Prostate gland (tissue), 2 donors: ENCODE results near the gene LENG1.
A peak's percentile ranks its signal among the peaks of the same experiment; 100 is the strongest.

Source experiments
- CTCF ChIP-seq, 4 experiments: fragments of 200-600 bp in 2 of 4; fragments of 450-650 bp in 2 of 4; sonication (generic) in 2 of 4; IDR thresholded peaks; 1 replicate in 3 of 4; 2 replicates in 1 of 4; pipeline ENCODE4 v1.5.1; 2016 to 2019; ENCODE audit warnings: antibody characterized with exemption in 4 of 4, mild to moderate bottlenecking in 2 of 4, moderate library complexity in 2 of 4
- POLR2AphosphoS5 ChIP-seq: sonication (generic); formaldehyde crosslinking; IDR thresholded peaks from one replicate; pipeline ENCODE4 v1.6.1; 2017; ENCODE audit warnings: antibody characterized with exemption

DNA sequence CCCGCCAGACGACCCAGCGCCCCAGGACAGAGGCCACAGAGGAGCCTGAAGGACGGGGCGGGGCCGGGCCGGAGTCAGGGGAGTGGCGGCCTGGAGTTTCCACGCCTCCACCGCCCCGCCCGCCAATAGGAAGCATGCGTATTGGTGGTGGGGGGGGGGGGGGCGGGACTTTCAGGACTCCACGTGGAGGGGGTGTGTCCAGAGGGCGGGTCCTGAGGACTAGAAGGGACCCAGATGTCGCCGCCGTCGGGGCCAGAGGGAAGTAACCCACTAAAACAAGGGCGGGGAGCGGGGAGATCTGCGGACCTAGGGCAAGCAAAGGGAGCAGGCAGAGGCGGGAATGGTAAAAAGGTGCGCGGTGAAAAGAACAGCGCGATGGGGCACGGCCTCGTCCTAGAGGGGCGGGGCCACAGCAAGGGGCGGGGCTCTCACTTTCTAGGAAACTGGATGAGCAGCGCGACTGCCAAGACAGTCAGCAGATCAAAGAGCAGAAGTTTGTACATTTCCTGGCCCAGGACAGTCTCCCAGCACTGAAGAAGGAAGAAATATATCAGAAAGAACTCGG is 2.8 kb upstream of the LENG1 start:
- no peak for TF ChIP-seq CTCF (IDR thresholded peaks at IDR 0.05)
- peak; percentile 75 for TF ChIP-seq POLR2AphosphoS5
